ENCODE measurements around the gene GLIPR2. TPM values are rescaled to one million over a fixed set of nuclear protein-coding genes. Genes with fewer than 3 reads are reported as not detected.
A peak's percentile ranks its signal among the peaks of the same experiment; 100 is the strongest.

Gene GLIPR2
- polyA plus RNA-seq, 2 donors, result 3.7 to 8.0 TPM

- H3K27ac ChIP-seq (ENCODE audit: low read depth in 2 of 2, low read length in 1 of 2), result peak overlapping the region in 1 of 2 donors; percentile 18
Measured at GRCh38 chr9:36194326-36195000, 57.9 kb downstream of the GLIPR2 start.

GRCh38 chr9:36204906-36205547, 68.5 kb downstream of the GLIPR2 start:
- Histone ChIP-seq H3K36me3 (ENCODE audit: control insufficient read depth in 2 of 2, insufficient read depth in 2 of 2, low read length in 1 of 2) (peaks cover 30 to 40% of the 10 kb centered on the region in 2 donors), H3K27ac (ENCODE audit: low read depth in 2 of 2, low read length in 1 of 2) (no peak overlapping the region), H3K9me3 (ENCODE audit: control insufficient read depth in 2 of 2, insufficient read depth in 1 of 2, low read depth in 1 of 2, low read length in 1 of 2) (no peaks in the 10 kb centered on the region), H3K27me3 (ENCODE audit: control insufficient read depth in 1 of 2, insufficient read depth in 2 of 2, low read length in 2 of 2) (no peaks in the 10 kb centered on the region), H3K4me3 (ENCODE audit: low read depth in 1 of 2, low read length in 2 of 2) (no peak overlapping the region), H3K4me1 (ENCODE audit: control insufficient read depth in 2 of 2, insufficient read depth in 2 of 2, low read length in 1 of 2) (no peaks in the 10 kb centered on the region)
- 87 to 89% methylated on average over 11 of the region's 11 CpGs for WGBS, 2 donors

More at GRCh38 chr9:36194326-36195000, 57.9 kb downstream of the GLIPR2 start:
- Histone ChIP-seq H3K27me3 (ENCODE audit: control insufficient read depth in 1 of 2, insufficient read depth in 2 of 2, low read length in 2 of 2) (no peaks in the 10 kb centered on the region), H3K4me3 (ENCODE audit: low read depth in 1 of 2, low read length in 2 of 2) (no peak overlapping the region), H3K9me3 (ENCODE audit: control insufficient read depth in 2 of 2, insufficient read depth in 1 of 2, low read depth in 1 of 2, low read length in 1 of 2) (no peaks in the 10 kb centered on the region), H3K4me1 (ENCODE audit: control insufficient read depth in 2 of 2, insufficient read depth in 2 of 2, low read length in 1 of 2) (peaks cover 4 to 8% of the 10 kb centered on the region in 2 donors), H3K36me3 (ENCODE audit: control insufficient read depth in 2 of 2, insufficient read depth in 2 of 2, low read length in 1 of 2) (peaks cover 5% of the 10 kb centered on the region in 2 donors)
- WGBS, 2 donors, result 26 to 32% methylated on average over 4 of the region's 4 CpGs

- peaks cover 3 to 4% of the 10 kb centered on the region in 2 donors for H3K4me1 ChIP-seq (ENCODE audit: control insufficient read depth in 2 of 2, insufficient read depth in 2 of 2, low read length in 1 of 2)
- H3K27me3 ChIP-seq (ENCODE audit: control insufficient read depth in 1 of 2, insufficient read depth in 2 of 2, low read length in 2 of 2), result no peaks in the 10 kb centered on the region
- no peaks in the 10 kb centered on the region for H3K9me3 ChIP-seq (ENCODE audit: control insufficient read depth in 2 of 2, insufficient read depth in 1 of 2, low read depth in 1 of 2, low read length in 1 of 2)
- H3K27ac ChIP-seq (ENCODE audit: low read depth in 2 of 2, low read length in 1 of 2), result no peak overlapping the region
- peaks cover 26 to 48% of the 10 kb centered on the region in 2 donors for H3K36me3 ChIP-seq (ENCODE audit: control insufficient read depth in 2 of 2, insufficient read depth in 2 of 2, low read length in 1 of 2)
- no peak overlapping the region for H3K4me3 ChIP-seq (ENCODE audit: low read depth in 1 of 2, low read length in 2 of 2)
- 84 to 89% methylated on average over 4 of the region's 4 CpGs for WGBS, 2 donors
Measured at GRCh38 chr9:36207016-36207415, 70.5 kb downstream of the GLIPR2 start.

GRCh38 chr9:36207546-36208012, 71.0 kb downstream of the GLIPR2 start:
- Histone ChIP-seq H3K4me3 (ENCODE audit: low read depth in 1 of 2, low read length in 2 of 2) (no peak overlapping the region), H3K9me3 (ENCODE audit: control insufficient read depth in 2 of 2, insufficient read depth in 1 of 2, low read depth in 1 of 2, low read length in 1 of 2) (no peaks in the 10 kb centered on the region), H3K27ac (ENCODE audit: low read depth in 2 of 2, low read length in 1 of 2) (no peak overlapping the region), H3K36me3 (ENCODE audit: control insufficient read depth in 2 of 2, insufficient read depth in 2 of 2, low read length in 1 of 2) (peaks cover 26 to 51% of the 10 kb centered on the region in 2 donors), H3K4me1 (ENCODE audit: control insufficient read depth in 2 of 2, insufficient read depth in 2 of 2, low read length in 1 of 2) (peaks cover 3 to 4% of the 10 kb centered on the region in 2 donors), H3K27me3 (ENCODE audit: control insufficient read depth in 1 of 2, insufficient read depth in 2 of 2, low read length in 2 of 2) (no peaks in the 10 kb centered on the region)
- WGBS, 2 donors, result 26 to 50% methylated on average over 1 of the region's 1 CpG

- Histone ChIP-seq H3K4me1 (ENCODE audit: control insufficient read depth in 2 of 2, insufficient read depth in 2 of 2, low read length in 1 of 2) (peaks cover 3 to 4% of the 10 kb centered on the region in 2 donors), H3K9me3 (ENCODE audit: control insufficient read depth in 2 of 2, insufficient read depth in 1 of 2, low read depth in 1 of 2, low read length in 1 of 2) (no peaks in the 10 kb centered on the region), H3K4me3 (ENCODE audit: low read depth in 1 of 2, low read length in 2 of 2) (no peak overlapping the region), H3K27ac (ENCODE audit: low read depth in 2 of 2, low read length in 1 of 2) (no peak overlapping the region), H3K27me3 (ENCODE audit: control insufficient read depth in 1 of 2, insufficient read depth in 2 of 2, low read length in 2 of 2) (no peaks in the 10 kb centered on the region), H3K36me3 (ENCODE audit: control insufficient read depth in 2 of 2, insufficient read depth in 2 of 2, low read length in 1 of 2) (peaks cover 31 to 58% of the 10 kb centered on the region in 2 donors)
- WGBS, 2 donors, result 72 to 81% methylated on average over 10 of the region's 10 CpGs
Measured at GRCh38 chr9:36208521-36209253, 72.2 kb downstream of the GLIPR2 start.

- Histone ChIP-seq H3K27me3 (ENCODE audit: control insufficient read depth in 1 of 2, insufficient read depth in 2 of 2, low read length in 2 of 2) (no peaks in the 10 kb centered on the region), H3K9me3 (ENCODE audit: control insufficient read depth in 2 of 2, insufficient read depth in 1 of 2, low read depth in 1 of 2, low read length in 1 of 2) (no peaks in the 10 kb centered on the region), H3K27ac (ENCODE audit: low read depth in 2 of 2, low read length in 1 of 2) (no peak overlapping the region), H3K4me3 (ENCODE audit: low read depth in 1 of 2, low read length in 2 of 2) (no peak overlapping the region), H3K36me3 (ENCODE audit: control insufficient read depth in 2 of 2, insufficient read depth in 2 of 2, low read length in 1 of 2) (peaks cover 22 to 44% of the 10 kb centered on the region in 2 donors), H3K4me1 (ENCODE audit: control insufficient read depth in 2 of 2, insufficient read depth in 2 of 2, low read length in 1 of 2) (peaks cover 3 to 4% of the 10 kb centered on the region in 2 donors)
- WGBS, 2 donors, result 78 to 81% methylated on average over 8 of the region's 8 CpGs
Measured at GRCh38 chr9:36210722-36211121, 74.2 kb downstream of the GLIPR2 start.

- Histone ChIP-seq H3K4me1 (ENCODE audit: control insufficient read depth in 2 of 2, insufficient read depth in 2 of 2, low read length in 1 of 2) (peaks cover 3 to 4% of the 10 kb centered on the region in 2 donors), H3K27ac (ENCODE audit: low read depth in 2 of 2, low read length in 1 of 2) (no peak overlapping the region), H3K9me3 (ENCODE audit: control insufficient read depth in 2 of 2, insufficient read depth in 1 of 2, low read depth in 1 of 2, low read length in 1 of 2) (no peaks in the 10 kb centered on the region), H3K36me3 (ENCODE audit: control insufficient read depth in 2 of 2, insufficient read depth in 2 of 2, low read length in 1 of 2) (peaks cover 18 to 44% of the 10 kb centered on the region in 2 donors), H3K27me3 (ENCODE audit: control insufficient read depth in 1 of 2, insufficient read depth in 2 of 2, low read length in 2 of 2) (no peaks in the 10 kb centered on the region), H3K4me3 (ENCODE audit: low read depth in 1 of 2, low read length in 2 of 2) (no peak overlapping the region)
- WGBS, 2 donors, result 79 to 84% methylated on average over 7 of the region's 7 CpGs
Measured at GRCh38 chr9:36211510-36211909, 75.0 kb downstream of the GLIPR2 start.

- Histone ChIP-seq H3K27ac (ENCODE audit: low read depth in 2 of 2, low read length in 1 of 2) (no peak overlapping the region), H3K36me3 (ENCODE audit: control insufficient read depth in 2 of 2, insufficient read depth in 2 of 2, low read length in 1 of 2) (peaks cover 26 to 40% of the 10 kb centered on the region in 2 donors), H3K4me1 (ENCODE audit: control insufficient read depth in 2 of 2, insufficient read depth in 2 of 2, low read length in 1 of 2) (peaks cover 4 to 5% of the 10 kb centered on the region in 2 donors), H3K4me3 (ENCODE audit: low read depth in 1 of 2, low read length in 2 of 2) (no peak overlapping the region), H3K9me3 (ENCODE audit: control insufficient read depth in 2 of 2, insufficient read depth in 1 of 2, low read depth in 1 of 2, low read length in 1 of 2) (no peaks in the 10 kb centered on the region), H3K27me3 (ENCODE audit: control insufficient read depth in 1 of 2, insufficient read depth in 2 of 2, low read length in 2 of 2) (no peaks in the 10 kb centered on the region)
- WGBS, 2 donors, result 89 to 90% methylated on average over 4 of the region's 4 CpGs
Measured at GRCh38 chr9:36213387-36213786, 76.9 kb downstream of the GLIPR2 start.
